Naive thymus-derived CD4-positive, alpha-beta T cell (primary cell): ENCODE measurements around the gene GREM2. TPM values are rescaled to one million over a fixed set of nuclear protein-coding genes. Genes with fewer than 3 reads are reported as not detected.
A peak's percentile ranks its signal among the peaks of the same experiment; 100 is the strongest.

Experiments used
- ATAC-seq: fragments of 150-1000 bp; cut with Tn5 transposase; 2 replicates; pipeline ENCODE4 v1.10.0; 2021; ENCODE audit warnings: mild to moderate bottlenecking, moderate library complexity
- CTCF ChIA-PET: fragments of 350-600 bp; sonication (Branson Sonifier 250); formaldehyde crosslinking; loops from one replicate; lab custom pipeline; 2021; ENCODE audit warnings: antibody characterized with exemption; lab: Charles Lee
- POLR2A ChIA-PET: fragments of 350-600 bp; sonication (Branson Sonifier 250); formaldehyde crosslinking; loops from one replicate; lab custom pipeline; 2021; ENCODE audit warnings: antibody characterized with exemption, inconsistent platforms; lab: Charles Lee
- DNase-seq, 9 donors: peaks; one replicate each; pipeline versions ENCODE4 v3.0.0 to v3.0.0-alpha.2; 2020 to 2022; ENCODE audit warnings: mixed read lengths in 1 of 9
- H3K27ac ChIP-seq: one replicate; pipeline ENCODE4 v1.7.0; 2013; ENCODE audit warnings: mild to moderate bottlenecking, low read depth, low read length, moderate library complexity
- H3K27me3 ChIP-seq, 2 donors: one replicate each; pipeline ENCODE4 v1.7.0; 2013; ENCODE audit warnings: low read length in 2 of 2, mild to moderate bottlenecking in 2 of 2, moderate library complexity in 2 of 2; ENCODE audit not compliant: control insufficient read depth in 2 of 2, insufficient read depth in 2 of 2
- H3K36me3 ChIP-seq, 3 experiments: 1 replicate in 2 of 3; 2 replicates in 1 of 3; pipeline ENCODE4 v1.7.0; 2013; ENCODE audit warnings: low read length in 3 of 3, mild to moderate bottlenecking in 3 of 3, moderate library complexity in 1 of 3; ENCODE audit not compliant: insufficient read depth in 3 of 3, control insufficient read depth in 2 of 3
- H3K4me1 ChIP-seq, 2 donors: one replicate each; pipeline ENCODE4 v1.7.0; 2013; ENCODE audit warnings: low read length in 2 of 2, mild to moderate bottlenecking in 2 of 2, moderate library complexity in 1 of 2; ENCODE audit not compliant: control insufficient read depth in 2 of 2, insufficient read depth in 2 of 2
- H3K4me3 ChIP-seq: 2 replicates; pipeline ENCODE4 v1.7.0; 2013; ENCODE audit warnings: mild to moderate bottlenecking, low read length
- H3K9me3 ChIP-seq, 3 experiments: 1 replicate in 2 of 3; 2 replicates in 1 of 3; pipeline ENCODE4 v1.7.0; 2013; ENCODE audit warnings: low read length in 3 of 3; ENCODE audit not compliant: control insufficient read depth in 2 of 3
- H3K27ac Mint-ChIP-seq, 9 donors: one replicate each; pipeline ENCODE4 v1.8.0; 2020 to 2022; ENCODE audit warnings: mixed read lengths in 9 of 9, mild to moderate bottlenecking in 8 of 9, moderate library complexity in 5 of 9, inconsistent platforms in 2 of 9
- H3K27me3 Mint-ChIP-seq, 5 donors: one replicate each; pipeline ENCODE4 v1.8.0; 2021 to 2022; ENCODE audit warnings: mixed read lengths in 5 of 5, mild to moderate bottlenecking in 1 of 5
- H3K36me3 Mint-ChIP-seq, 5 donors: one replicate each; pipeline ENCODE4 v1.8.0; 2020 to 2022; ENCODE audit warnings: mixed read lengths in 5 of 5, mild to moderate bottlenecking in 3 of 5, inconsistent platforms in 1 of 5
- H3K4me1 Mint-ChIP-seq, 7 donors: one replicate each; pipeline ENCODE4 v1.8.0; 2020 to 2022; ENCODE audit warnings: mixed read lengths in 7 of 7, mild to moderate bottlenecking in 3 of 7, inconsistent platforms in 1 of 7
- H3K4me3 Mint-ChIP-seq, 10 donors: one replicate each; pipeline ENCODE4 v1.8.0; 2020 to 2022; ENCODE audit warnings: mild to moderate bottlenecking in 10 of 10, mixed read lengths in 10 of 10, moderate library complexity in 6 of 10, inconsistent platforms in 2 of 10
- H3K9me3 Mint-ChIP-seq, 11 donors: one replicate each; pipeline ENCODE4 v1.8.0; 2020 to 2022; ENCODE audit warnings: mixed read lengths in 11 of 11, mild to moderate bottlenecking in 4 of 11, inconsistent platforms in 1 of 11, moderate library complexity in 1 of 11
- intact Hi-C, 2 donors: fragments of 100-400 bp; cut with micrococcal nuclease; formaldehyde crosslinking; loops; one replicate each; pipeline ENCODE4 v1.15.1; 2023
- polyA plus RNA-seq, 2 donors: library from polyadenylated mRNA; unstranded; fragments of 300-500 nt; fragmentation: Illumina TruSeq; gene quantifications; one replicate each; pipeline ENCODE4 v1.2.3, GENCODE V29; 2021
- total RNA-seq, 6 experiments: library from RNA in 5 of 6; stranded (reverse) in 5 of 6; gene quantifications; 1 replicate in 5 of 6; 2 replicates in 1 of 6; pipeline ENCODE4 v1.2.3 and lab custom pipeline; 2021 to 2026

Gene GREM2
- total and polyA plus RNA-seq, 7 experiments from 2014 or later: 0.05 to 5.2 (median 0.65) TPM; not detected in 1

DNA sequence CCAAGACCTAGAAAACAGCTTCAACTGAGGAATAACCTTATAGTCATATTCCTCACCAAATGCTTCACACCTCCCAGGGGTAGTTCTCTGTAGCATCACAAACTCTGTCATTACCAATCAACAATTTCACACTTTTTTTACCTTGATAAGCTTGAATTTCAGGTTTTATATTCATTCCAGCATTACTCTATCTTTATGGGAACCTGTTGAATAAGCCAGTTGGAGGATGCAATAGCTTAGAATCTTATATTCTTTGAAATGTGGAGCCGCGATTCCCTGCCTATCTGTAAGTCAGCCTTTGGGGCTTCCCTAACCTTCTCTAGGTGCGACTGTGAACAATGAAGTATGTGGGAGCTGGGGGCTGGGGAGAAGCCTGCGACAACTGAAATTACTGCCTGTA is 145.4 kb downstream of the GREM2 start:
- DNase-seq (no peak), ATAC-seq (no peak)
- ChIA-PET CTCF (no interaction called here), POLR2A (no interaction called here)
- Histone ChIP-seq H3K36me3 (no peaks in the 10 kb centered on the region), H3K27me3 (no peaks in the 10 kb centered on the region), H3K4me3 (no peak overlapping the region), H3K4me1 (no peaks in the 10 kb centered on the region), H3K9me3 (no peaks in the 10 kb centered on the region), H3K27ac (no peak overlapping the region)
- intact Hi-C loops: no loop called here
- Mint-ChIP-seq H3K4me3 (no peak overlapping the region), H3K4me1 (peaks cover 0 to 12% (median 5%) of the 10 kb centered on the region in 7 donors), H3K9me3 (peaks cover 0 to 1% (median 0%) of the 10 kb centered on the region in 11 donors), H3K36me3 (no peaks in the 10 kb centered on the region), H3K27ac (no peak overlapping the region), H3K27me3 (peaks cover 0 to 13% (median 4%) of the 10 kb centered on the region in 5 donors)

DNA sequence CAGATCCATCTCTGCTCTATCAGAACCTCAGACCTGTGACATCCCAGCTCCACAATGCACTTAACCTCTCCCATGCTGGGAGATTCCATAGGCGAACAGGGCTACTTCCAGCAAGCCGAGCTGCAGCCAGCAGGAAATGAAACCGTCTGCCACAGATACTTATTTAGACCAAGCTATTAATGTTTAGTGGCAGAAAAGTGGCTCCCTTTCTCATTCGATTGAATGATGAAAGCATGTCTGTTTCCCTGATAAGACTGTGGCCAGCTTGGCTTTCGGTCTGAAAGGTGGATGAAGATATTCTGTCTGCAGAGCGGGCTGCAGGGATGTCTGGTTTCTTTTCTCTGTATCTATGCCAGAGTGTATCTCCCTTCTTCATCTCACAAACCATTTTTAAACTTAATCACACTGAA is 146.4 kb downstream of the GREM2 start:
- Histone ChIP-seq H3K9me3 (no peaks in the 10 kb centered on the region), H3K4me3 (no peak overlapping the region), H3K36me3 (no peaks in the 10 kb centered on the region), H3K27me3 (no peaks in the 10 kb centered on the region), H3K4me1 (no peaks in the 10 kb centered on the region), H3K27ac (no peak overlapping the region)
- no peak for ATAC-seq
- H3K4me3 Mint-ChIP-seq: peak overlapping the region in 2 of 10 donors; percentile 38 to 43
- H3K4me1 Mint-ChIP-seq: peaks cover 0 to 12% (median 5%) of the 10 kb centered on the region in 7 donors
- intact Hi-C loops: no loop called here
- DNase-seq: no peak
- no peaks in the 10 kb centered on the region for H3K36me3 Mint-ChIP-seq
- H3K9me3 Mint-ChIP-seq: no peaks in the 10 kb centered on the region
- CTCF ChIA-PET: no interaction called here
- H3K27ac Mint-ChIP-seq: peak overlapping the region in 1 of 9 donors; percentile 6
- POLR2A ChIA-PET: interaction anchor here (0.7 kb wide), 1 partner anchor 226 kb away, joined by 4 read pairs; no protein-coding TSS in a partner anchor
- H3K27me3 Mint-ChIP-seq: peaks cover 0 to 13% (median 4%) of the 10 kb centered on the region in 5 donors

DNA sequence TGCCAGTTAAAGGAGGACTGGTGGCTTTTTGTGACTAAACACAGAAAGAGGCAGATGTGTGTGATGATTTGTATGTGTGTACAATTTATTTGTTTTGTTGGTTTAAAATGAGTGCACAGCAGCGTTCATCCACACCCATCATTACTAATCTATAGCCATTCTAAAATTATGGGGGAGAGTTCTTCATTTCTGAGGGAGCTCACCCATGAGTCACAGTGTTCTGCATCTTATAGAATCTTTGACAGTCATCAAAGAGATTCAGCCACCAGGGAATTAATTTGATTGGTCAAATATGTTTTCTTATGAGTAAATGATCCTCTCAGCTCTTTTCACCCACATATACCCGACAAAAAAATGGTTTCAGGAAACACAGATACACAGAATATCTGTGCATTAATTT is 147.9 kb downstream of the GREM2 start:
- no peak overlapping the region for H3K27ac Mint-ChIP-seq
- ChIA-PET CTCF (no interaction called here), POLR2A (no interaction called here)
- Histone ChIP-seq H3K4me1 (no peaks in the 10 kb centered on the region), H3K27me3 (no peaks in the 10 kb centered on the region), H3K36me3 (no peaks in the 10 kb centered on the region), H3K9me3 (no peaks in the 10 kb centered on the region), H3K27ac (no peak overlapping the region), H3K4me3 (no peak overlapping the region)
- ATAC-seq (no peak), DNase-seq (no peak)
- H3K4me1 Mint-ChIP-seq: peaks cover 0 to 12% (median 5%) of the 10 kb centered on the region in 7 donors
- H3K4me3 Mint-ChIP-seq: no peak overlapping the region
- intact Hi-C loops: no loop called here
- no peaks in the 10 kb centered on the region for H3K36me3 Mint-ChIP-seq
- no peaks in the 10 kb centered on the region for H3K9me3 Mint-ChIP-seq
- peaks cover 0 to 13% (median 4%) of the 10 kb centered on the region in 5 donors for H3K27me3 Mint-ChIP-seq

DNA sequence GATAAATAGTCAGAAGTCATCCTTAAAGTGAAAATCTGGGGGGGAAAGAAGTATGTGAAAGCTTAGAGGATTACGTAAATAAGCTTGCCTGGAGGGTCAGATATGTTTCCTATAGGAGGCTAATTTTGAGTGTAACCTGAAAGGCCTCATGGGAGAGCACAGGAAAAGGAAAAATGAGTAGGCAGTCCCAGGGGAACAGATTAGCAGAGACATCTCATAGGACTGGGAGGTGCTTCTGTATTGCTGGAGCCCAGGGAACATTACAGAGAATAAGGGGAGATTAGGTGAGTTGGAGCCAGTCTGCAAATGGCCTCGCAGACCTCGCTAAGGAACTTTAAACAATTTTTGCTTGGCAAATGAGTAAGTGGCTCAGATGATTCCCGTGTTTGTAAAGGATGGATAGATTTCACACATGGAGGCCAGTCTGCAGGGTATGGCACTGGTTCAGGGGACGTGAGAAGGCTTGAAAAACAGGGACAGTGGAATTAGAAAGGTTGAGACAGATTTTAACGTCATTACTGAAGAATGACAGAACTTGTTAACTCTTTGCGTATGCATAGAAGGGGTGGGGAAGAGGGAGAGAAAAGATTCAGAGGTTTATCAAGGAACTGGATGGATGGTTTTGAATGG is 149.1 kb downstream of the GREM2 start:
- POLR2A ChIA-PET: no interaction called here
- DNase-seq: no peak
- Mint-ChIP-seq H3K4me3 (no peak overlapping the region), H3K36me3 (no peaks in the 10 kb centered on the region), H3K9me3 (no peaks in the 10 kb centered on the region), H3K27ac (no peak overlapping the region), H3K4me1 (peaks cover 0 to 12% (median 5%) of the 10 kb centered on the region in 7 donors), H3K27me3 (peaks cover 0 to 13% (median 4%) of the 10 kb centered on the region in 5 donors)
- Histone ChIP-seq H3K27ac (no peak overlapping the region), H3K36me3 (no peaks in the 10 kb centered on the region), H3K4me3 (no peak overlapping the region), H3K27me3 (no peaks in the 10 kb centered on the region), H3K4me1 (no peaks in the 10 kb centered on the region), H3K9me3 (no peaks in the 10 kb centered on the region)
- CTCF ChIA-PET: no interaction called here
- intact Hi-C loops: no loop called here
- ATAC-seq: no peak

DNA sequence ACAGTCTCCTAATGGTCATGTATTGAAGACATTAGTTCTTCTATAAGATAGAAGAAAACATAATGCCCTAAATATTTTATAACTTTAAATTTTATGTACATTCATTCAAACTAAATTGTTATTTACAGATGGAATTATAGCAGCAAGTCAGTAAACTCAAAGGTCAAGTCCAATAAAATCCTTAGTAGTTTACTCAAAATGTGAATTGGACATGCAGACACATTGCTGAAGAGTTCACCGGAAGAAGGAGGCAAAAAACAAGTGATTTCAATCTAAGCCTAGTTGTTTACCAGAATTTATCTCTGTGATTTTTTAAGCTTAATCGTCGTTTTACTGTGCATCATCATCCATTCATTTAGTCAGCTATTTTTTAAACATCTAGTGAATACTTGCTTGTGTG is 149.7 kb downstream of the GREM2 start:
- CTCF ChIA-PET: no interaction called here
- Mint-ChIP-seq H3K4me1 (peaks cover 0 to 12% (median 5%) of the 10 kb centered on the region in 7 donors), H3K4me3 (no peak overlapping the region), H3K9me3 (no peaks in the 10 kb centered on the region), H3K27me3 (peaks cover 0 to 13% (median 4%) of the 10 kb centered on the region in 5 donors), H3K27ac (no peak overlapping the region), H3K36me3 (no peaks in the 10 kb centered on the region)
- no peaks in the 10 kb centered on the region for H3K27me3 ChIP-seq
- no peak overlapping the region for H3K4me3 ChIP-seq
- DNase-seq: no peak
- H3K27ac ChIP-seq: no peak overlapping the region
- H3K4me1 ChIP-seq: no peaks in the 10 kb centered on the region
- POLR2A ChIA-PET: no interaction called here
- ATAC-seq: no peak
- no peaks in the 10 kb centered on the region for H3K36me3 ChIP-seq
- intact Hi-C loops: no loop called here
- no peaks in the 10 kb centered on the region for H3K9me3 ChIP-seq

DNA sequence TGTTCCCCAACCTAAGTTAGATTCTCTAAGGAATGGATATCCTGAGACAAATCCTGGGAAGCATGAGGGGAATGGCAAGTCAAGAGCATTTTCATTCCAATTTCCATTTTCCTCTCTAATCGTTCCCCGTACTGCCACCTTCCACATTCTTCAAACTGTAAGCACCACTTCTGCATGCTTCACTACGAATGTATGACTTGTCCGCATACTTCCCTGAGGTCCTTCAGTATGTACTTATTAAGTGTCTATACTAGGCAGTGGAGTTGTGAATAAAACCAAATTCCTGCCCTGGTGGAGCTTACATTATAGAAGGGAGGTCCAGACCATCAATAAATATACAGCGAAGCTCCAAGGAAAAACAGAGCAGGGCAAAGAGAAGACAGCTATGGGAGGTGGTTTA is 154.8 kb downstream of the GREM2 start:
- H3K9me3 Mint-ChIP-seq: peaks cover 0 to 2% (median 0%) of the 10 kb centered on the region in 11 donors
- H3K27me3 Mint-ChIP-seq: no peaks in the 10 kb centered on the region
- ATAC-seq: no peak
- Histone ChIP-seq H3K27ac (no peak overlapping the region), H3K9me3 (no peaks in the 10 kb centered on the region), H3K4me3 (no peak overlapping the region), H3K27me3 (no peaks in the 10 kb centered on the region), H3K36me3 (no peaks in the 10 kb centered on the region), H3K4me1 (no peaks in the 10 kb centered on the region)
- ChIA-PET CTCF (interaction anchor here (0.6 to 1.2 kb wide), 4 partner anchors 147 to 234 kb away, joined by 3 to 4 read pairs (median 3); no protein-coding TSS in a partner anchor), POLR2A (no interaction called here)
- H3K4me1 Mint-ChIP-seq: no peaks in the 10 kb centered on the region
- no peak for DNase-seq
- H3K27ac Mint-ChIP-seq: no peak overlapping the region
- intact Hi-C loops: loop anchor here in 1 of 2 donors (10.0 kb wide), 1 partner anchor 488 kb away; no protein-coding TSS in a partner anchor
- no peak overlapping the region for H3K4me3 Mint-ChIP-seq
- H3K36me3 Mint-ChIP-seq: no peaks in the 10 kb centered on the region
